DMS 273 (cell line): ENCODE data around the gene STK16.
"Not testable (repeated sequence)": the region's sequence is repeated elsewhere in the genome, so short reads cannot be mapped to it uniquely, and the experiment has no call there.

Source experiments
- DNase-seq: peaks from one replicate; lab custom pipeline; 2025; ENCODE audit not compliant: unreplicated experiment; lab: John Stamatoyannopoulos, UW

STK16 gene

DNA sequence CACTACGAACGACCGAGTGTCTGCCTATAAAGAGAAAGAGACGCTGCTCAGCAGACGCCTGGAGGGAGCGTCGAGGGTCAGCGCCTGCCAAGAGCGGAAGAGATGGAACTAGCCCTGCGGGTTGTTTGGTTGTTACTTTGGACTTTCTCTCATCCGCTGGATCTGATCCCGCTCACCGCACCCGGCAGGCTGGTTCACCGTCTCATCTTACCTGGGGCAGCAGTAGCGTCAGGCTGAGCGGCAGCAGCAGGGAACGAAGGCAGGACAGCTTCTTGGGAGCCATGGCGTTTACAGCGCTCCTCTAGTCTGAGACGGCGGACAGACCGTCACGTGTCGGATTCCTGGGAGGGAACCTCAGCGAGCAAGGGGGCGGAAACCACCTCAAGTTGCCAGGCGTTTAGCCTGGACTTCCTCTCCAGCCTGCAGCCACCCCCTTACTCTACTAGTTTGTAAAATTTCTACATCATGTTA is 2.0 kb upstream of the STK16 start:
- DNase-seq, result no peak

DNA sequence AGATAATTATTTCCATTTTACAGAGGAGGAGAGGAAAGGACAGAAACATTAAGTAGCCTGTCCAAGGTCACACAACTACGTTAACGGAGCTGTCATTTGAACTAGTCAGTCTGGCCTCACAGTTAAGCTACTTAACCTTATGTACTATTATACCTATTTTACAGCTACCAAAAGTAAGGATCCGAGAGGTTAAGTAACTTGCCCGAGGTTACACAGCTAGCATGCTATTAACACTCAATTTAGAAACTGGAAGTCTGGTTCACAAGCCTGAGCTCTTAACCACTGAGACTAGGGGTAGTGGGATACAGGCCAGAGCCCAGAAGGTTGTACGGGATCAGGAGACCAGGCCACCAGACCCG is 511 bp upstream of the STK16 start:
- DNase-seq, result no peak

DNA sequence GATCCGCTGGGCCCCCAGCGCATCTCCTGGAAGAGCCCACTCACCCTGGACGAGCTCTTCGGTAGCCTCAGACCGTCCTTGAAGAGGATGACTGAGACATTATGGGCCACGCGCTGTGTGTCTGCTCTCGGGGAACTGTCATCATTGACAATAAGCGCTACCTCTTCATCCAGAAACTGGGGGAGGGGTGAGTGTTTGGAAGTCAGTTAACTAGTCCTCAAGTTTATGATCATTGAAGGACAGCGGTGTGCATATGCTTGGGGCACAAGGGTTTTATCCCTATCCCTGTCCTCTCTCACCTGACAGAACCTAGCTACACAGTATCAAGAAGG is 586 bp downstream of the STK16 start:
- peak; percentile 37 for DNase-seq

DNA sequence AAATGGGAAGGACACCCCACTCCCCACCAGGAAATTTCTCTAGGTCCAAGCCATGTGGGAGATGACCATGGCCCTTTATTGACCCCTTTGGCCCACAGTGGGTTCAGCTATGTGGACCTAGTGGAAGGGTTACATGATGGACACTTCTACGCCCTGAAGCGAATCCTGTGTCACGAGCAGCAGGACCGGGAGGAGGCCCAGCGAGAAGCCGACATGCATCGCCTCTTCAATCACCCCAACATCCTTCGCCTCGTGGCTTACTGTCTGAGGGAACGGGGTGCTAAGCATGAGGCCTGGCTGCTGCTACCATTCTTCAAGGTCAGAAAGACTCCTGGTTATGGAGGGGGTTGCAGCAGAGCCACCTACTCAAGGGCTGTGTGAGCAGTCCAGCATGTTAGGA is 1.3 kb downstream of the STK16 start:
- no peak for DNase-seq

DNA sequence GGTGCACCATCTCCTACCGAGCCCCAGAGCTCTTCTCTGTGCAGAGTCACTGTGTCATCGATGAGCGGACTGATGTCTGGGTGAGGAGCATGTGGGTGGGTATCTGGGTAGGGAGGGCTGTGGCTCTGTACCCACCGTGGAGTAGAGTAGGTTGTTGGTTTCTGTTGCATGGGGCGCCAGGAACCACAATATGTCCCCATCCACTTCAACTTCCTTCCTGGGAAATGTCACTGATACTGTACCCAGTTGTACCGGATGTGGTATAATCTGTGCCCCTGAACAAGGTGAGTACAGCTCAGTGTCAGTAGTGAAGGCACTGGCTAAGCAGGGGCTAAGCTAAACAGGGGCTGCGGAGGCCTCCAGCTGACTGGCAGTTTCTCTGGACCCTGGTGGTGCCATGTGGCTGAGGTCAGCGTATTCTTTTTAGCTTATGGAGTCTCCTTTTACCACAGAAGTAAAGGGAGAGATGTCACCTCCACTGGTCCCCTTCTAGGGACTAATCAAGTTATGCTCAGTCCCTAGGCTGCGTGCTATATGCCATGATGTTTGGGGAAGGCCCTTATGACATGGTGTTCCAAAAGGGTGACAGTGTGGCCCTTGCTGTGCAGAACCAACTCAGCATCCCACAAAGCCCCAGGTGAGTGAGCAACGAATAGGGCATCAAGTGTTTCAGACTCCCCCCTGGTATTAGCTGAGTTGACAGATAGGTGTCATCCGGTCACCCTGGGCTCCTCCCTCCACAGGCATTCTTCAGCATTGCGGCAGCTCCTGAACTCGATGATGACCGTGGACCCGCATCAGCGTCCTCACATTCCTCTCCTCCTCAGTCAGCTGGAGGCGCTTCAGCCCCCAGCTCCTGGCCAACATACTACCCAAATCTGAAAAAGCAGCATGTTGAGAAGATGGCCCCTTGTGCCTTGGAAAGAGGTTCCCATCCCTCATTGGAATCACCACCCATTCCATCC is 2.7 kb downstream of the STK16 start:
- DNase-seq, result no peak

DNA sequence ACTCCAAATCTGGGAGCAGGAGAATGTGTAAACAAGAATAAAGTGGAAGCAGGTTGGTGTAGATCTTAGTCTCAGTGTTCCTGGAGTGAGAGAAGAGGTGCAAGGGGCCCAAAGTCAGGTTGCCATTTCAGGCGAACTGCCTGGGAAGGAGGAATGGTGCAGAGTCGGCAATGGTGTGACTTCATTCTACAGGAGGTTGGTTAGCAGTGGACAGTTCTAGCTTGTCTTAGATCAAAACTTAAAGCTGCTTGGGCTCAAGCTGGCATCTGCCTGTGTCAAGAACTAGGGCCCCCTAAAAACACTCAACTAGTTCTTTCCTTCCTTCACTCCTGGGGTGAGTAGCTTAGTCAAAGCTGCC is 3.5 kb downstream of the STK16 start:
- DNase-seq, result peak; percentile 59

DNA sequence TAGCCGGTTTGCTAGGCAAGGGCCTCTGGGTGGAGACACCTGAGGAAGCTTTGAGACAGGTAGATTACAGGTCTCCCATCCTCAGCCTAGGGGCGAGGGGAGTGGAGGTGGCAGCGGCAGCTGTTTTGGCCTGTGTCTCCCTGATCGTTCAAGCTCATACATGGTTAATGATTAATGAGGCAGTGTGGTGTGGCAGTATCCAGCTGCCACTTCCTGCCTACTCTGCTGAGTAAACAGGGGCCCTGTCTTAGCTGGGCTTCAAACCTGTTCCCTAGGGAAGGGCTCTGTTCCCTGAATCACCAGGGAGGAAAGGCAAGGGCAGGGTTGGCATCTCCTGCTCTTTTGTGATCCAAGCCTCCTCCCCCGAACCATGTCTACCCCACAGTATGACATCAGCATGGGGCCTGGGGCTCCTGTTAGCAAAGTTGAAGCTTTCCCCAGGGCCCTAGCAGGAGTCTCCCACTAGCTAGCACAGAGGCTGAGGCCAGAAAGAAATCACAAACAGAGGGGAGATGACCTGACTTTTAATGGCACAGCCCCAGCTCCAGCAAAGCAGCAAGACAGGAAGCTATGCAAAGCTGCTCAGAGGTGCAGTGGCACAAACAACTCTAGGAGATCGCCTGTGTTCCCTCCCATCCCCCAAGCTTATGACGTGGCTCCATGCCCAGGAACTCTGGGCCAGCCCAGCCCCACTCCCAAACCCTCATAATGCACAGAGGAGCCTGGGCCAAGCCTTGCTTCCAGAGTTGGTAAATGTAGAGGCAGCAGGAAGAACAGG is 4.1 kb downstream of the STK16 start:
- DNase-seq, result peak; percentile 94

DNA sequence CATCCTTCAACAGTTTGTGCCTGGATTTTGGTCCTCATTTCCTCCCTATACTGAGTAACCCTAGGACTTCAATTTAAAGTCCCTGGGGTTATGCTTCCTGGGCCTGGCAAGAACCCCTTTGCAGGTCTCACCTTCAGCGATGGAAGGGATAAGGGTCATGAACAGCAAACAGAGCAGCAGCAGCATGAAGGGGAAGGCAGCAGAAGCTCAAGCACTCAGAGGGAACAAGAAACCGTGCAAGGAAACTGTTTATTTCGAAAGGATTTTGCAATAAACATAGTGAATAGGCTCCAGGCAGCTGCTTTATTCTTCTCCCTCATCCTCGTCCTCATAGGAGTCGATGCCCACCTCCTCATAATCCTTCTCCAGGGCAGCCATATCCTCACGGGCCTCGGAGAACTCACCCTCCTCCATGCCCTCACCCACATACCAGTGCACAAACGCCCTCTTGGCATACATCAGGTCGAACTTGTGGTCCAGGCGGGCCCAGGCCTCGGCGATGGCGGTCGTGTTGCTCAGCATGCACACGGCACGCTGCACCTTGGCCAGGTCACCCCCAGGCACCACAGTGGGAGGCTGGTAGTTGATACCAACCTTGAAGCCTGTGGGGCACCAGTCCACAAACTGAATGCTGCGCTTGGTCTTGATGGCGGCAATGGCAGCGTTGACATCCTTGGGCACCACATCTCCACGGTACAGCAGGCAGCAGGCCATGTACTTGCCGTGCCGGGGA is 4.9 kb downstream of the STK16 start:
- DNase-seq, result peak; percentile 44

DNA sequence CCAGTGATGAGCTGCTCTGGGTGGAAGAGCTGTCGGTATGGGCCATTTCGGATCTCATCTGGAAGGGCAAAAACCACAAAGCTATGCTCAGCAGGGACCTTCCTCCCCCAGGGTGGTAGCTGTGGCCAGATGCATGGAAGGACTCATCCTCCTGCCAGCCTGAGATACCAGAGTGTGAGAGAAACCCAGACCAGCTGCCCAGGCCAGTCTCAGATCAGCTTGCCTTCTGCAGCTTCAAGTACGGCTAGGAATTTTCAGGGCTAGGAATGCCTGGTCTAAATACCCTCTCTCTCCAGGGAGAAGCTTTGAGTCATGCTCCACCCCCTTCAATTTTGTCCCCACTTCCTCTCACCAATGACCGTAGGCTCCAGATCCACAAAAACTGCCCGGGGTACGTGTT is 6.4 kb downstream of the STK16 start:
- DNase-seq, result peak; percentile 48

DNA sequence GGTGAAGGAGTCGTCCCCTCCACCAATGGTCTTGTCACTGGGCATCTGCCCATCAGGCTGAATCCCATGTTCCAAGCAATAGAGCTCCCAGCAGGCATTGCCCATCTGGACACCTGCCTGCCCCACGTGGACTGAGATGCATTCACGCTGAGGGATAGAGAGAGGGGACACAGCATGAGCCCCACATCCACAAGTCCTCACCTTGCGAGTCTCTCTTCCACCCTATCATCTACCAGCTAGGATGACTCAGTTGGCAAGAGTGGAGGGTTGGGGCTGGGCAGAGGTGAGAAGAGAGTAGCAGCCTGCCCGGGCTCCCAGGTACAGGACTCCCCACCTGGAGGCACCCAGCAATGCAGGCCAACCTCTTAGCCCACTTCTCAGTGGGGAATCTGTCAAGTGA is 6.8 kb downstream of the STK16 start:
- peak; percentile 48 for DNase-seq

DNA sequence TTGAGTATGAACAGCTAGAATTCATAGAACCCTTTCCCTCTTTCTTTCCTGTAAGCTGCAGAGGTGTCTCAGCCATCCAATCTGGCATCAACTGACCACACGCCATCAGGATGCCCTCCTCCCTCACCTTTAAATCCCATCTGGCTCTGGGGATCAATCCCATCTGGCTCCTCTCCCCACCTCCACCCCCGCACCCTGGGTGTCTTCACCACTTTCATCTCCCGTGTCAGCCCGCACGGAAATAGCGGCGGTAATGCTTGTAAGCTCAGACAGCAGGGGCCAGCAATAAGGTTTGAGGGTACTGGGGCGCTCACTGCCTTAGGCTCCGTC is 7.3 kb downstream of the STK16 start:
- DNase-seq, result peak; percentile 81

DNA sequence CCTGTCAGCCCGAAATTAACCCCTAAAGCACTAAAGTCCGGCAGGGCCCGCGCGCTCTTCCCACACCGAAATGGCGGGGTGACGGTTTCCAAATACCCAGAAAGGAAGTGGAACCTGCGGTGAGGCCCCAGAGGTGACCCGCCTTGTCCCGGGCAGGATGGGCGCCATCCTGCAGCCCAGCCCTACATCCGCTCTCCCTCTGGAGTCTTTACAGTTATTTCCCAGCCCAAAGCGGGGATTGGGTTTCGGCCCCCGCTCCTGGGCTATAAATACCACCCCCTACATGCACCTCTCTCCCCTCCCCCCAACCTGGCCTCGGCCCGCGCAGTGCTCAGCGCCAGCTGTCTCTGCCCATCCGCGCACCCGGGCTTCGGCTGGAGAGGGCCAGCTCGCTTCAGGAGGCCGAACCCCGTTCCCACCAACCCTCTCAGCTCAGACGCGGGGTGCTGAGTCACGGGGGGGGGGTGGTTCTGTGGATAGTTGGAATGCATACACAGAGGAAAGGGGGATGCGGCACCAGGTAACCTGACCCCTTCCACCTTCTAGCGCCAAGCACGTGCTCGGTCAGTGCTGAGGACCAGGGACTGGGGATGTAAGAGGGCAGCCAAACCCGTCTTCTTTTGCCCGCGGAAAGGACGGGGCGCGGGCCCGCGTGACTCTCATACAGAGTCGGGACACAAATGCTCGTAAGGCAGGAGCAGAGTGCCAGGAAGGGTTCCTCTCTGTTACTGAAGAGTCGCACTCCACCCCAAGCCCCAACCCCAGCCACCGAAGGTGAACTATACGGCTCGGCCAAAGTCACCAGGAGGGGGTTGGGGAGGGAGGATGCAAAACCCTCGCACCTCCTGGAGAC is 7.8 kb downstream of the STK16 start, which contains the start of gene TUBA4B:
TUBA4B (plus strand) TSS at position 344 of the 853 bp plus-strand sequence; CDS start at position 509, 165 bp downstream.
- peak; percentile 89 for DNase-seq

DNA sequence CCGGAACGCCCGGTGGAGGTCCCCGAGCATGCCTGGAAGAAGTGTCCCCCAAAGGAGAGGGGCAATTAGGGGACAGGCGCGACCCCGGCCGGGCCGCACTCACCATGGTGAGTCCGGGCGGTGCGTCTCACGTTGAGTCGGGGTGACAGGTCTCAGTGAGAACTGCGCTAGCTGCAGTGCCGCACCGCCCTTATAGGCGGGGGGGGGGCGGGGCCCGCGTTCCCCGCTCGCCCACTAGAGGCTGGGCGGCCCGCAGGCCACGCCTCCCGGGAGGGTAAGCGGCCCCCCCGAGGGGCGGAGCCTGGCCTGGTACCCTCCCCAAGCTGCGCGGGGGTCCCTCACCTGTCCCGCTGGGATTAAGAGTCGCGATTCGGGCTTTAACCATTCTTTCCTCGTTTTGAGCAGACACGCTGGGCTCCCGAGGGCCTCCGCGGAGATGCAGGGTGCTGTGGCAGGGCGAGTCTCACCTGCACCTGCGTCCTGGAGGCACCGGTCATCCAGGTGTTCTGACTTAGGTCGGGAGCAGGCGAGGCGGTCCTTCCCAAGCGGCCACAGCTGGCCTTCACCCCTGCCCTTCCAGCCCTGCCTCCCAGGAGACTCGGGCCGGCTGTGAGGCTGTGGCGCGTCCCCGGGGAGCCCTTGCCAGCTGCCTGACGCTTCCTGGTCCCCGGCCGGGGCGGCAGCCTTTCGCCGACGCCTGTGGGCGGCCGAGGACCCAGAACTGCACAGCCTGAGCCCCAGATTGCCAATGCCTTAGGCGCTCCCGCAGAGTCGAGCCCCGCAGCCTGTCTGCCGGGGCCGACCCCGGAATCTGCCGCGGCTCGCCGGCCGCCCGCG is 8.7 kb downstream of the STK16 start, which contains the start of gene TUBA4A:
TUBA4A (minus strand) TSS at position 166 of the 837 bp plus-strand sequence; CDS start at position 106, 60 bp downstream.
- peak; percentile 95 for DNase-seq

DNA sequence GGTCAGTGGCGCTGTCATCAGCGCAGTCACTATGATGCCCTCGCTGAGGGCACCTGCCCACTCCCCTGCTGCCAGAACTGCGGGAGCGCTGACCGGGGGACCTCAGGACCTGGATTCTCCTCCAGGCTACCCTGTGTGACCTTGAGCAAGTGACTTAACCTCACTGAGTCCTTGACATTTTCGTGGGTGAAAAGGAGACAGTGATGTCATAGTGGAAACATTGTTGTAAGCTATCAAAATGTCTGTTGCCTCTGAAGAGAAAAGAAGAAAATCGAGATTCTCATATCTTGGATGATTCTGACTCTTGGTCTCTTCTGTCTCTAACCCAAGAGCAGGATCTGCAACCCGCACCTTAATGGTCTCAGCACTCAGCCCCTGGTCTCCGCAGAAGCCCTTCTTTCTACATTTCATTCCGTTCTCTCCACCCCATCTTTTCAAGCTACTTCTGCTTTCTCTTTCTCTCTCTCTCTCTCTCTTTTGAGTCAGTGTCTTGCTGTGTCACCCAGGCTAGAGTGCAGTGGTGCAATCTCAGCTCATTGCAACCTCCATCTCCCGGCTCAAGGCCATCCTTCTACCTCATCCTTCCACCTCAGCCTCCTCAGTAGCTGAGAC is 9.4 kb downstream of the STK16 start:
- DNase-seq, result no peak

DNA sequence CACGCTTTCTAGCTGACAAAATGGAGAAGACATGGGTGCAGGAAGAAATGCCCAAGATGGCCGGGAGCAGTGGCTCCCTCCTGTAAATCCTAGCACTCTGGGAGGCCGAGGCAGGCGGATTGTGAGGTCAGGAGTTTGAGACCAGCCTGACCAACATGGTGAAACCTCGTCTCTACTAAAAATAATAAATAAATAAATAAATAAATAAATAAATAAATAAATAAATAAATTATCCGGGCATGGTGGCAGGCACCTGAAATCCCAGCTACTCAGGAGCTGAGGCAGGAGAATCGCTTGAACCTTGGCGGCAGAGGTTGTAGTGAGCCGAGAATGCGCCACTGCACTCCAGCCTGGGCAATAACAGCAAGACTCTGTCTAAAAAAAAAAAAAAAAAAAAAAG is 13.7 kb downstream of the STK16 start:
- not testable (repeated sequence) for DNase-seq

DNA sequence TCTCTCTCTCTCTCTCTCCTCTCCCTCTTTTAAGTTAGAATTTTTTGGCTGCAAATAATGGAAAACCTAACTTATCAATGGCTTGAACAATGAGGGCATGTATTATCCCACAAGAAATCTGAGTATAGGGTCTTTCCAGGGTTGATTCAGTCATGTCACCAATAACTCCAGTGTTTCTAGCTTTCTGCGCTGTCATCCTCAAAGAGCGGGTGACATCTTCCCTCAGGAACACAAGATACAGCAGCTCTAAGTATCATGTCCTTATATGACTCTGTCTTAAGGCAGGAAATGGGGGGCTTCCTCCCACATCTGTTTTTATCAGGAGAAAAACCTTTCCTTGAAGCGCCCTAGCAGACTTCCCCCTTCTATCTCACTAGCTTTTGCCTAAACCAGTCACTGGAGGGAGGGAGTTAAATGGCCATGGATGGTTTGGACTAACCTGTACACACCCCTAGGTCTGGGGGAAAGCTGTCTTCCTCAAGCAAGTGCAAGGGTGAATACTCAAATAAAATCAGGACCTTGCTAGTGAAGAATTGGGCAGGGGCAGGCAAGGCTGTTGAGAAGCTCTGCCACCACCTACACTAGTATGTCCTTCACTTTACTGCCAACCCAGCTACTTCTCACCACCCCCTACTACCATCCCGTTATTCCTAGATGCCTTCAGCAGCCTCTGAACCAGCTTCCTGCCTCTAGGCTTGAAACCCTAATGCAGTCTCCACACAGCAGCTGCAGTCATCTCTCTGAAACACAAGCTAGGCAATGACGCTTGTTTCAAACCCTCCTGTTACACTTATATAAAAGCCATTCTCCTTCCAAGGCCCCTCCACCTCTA is 16.0 kb downstream of the STK16 start:
- no peak for DNase-seq

DNA sequence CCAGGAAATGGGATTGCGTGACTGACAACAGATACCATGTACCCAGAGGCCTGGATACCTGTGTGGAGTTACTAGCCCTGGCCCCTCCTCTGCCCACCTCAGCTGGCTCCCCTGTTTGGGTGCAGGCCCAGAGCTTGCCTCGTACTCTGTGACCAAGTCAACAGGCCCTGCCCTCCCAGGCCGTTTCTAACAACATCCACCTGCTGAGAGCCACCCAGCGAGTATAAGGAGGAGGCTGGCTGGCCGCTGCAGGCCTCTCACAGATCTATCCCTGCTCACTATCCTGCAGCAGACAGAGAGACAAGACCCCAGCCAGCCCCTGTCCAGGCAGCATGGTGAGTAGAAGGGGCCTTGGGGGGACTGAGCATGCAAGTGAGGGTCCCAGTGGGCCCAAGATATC is 21.0 kb downstream of the STK16 start:
- no peak for DNase-seq

DNA sequence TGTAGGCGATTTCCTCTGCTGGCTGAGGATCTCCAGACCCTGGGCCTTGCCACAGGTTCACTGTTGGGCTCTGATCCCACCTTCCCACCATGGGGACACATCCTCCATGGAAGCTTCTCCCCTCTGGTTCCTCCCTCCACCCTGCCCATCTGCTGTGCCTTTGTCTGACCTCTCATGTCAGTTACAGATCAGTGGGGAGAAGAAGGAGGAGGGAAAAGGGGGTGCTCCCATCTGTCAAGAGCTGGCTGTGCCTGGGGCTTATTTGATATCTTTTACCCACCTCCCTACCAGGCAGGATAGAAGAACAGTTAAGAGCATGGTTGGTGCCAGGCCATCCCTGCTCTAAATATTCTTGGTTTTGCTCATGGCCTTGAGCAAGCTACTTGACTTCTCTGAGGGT is 21.6 kb downstream of the STK16 start:
- DNase-seq, result peak; percentile 50
